ENCODE measurements around the gene DNER.

The DNER gene

GRCh38 chr2:229650059-229650458 lies 64.3 kb downstream of the DNER start:
- TF ChIP-seq, protein P1, sequence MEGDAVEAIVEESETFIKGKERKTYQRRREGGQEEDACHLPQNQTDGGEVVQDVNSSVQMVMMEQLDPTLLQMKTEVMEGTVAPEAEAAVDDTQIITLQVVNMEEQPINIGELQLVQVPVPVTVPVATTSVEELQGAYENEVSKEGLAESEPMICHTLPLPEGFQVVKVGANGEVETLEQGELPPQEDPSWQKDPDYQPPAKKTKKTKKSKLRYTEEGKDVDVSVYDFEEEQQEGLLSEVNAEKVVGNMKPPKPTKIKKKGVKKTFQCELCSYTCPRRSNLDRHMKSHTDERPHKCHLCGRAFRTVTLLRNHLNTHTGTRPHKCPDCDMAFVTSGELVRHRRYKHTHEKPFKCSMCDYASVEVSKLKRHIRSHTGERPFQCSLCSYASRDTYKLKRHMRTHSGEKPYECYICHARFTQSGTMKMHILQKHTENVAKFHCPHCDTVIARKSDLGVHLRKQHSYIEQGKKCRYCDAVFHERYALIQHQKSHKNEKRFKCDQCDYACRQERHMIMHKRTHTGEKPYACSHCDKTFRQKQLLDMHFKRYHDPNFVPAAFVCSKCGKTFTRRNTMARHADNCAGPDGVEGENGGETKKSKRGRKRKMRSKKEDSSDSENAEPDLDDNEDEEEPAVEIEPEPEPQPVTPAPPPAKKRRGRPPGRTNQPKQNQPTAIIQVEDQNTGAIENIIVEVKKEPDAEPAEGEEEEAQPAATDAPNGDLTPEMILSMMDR (conservative IDR thresholded peaks at IDR 0.05; ENCODE audit: low read depth): no peak
- CTCF ChIA-PET: interaction anchor here (0.6 kb wide), 1 partner anchor 9 kb away, joined by 3 read pairs; no protein-coding TSS in a partner anchor
- POLR2A ChIA-PET (ENCODE audit: low non-redundant PET): no interaction called here
- DNase-seq (ENCODE audit: low spot score): no peak
- H3K27ac ChIP-seq: no peak overlapping the region

GRCh38 chr2:229646186-229646723 lies 68.1 kb downstream of the DNER start:
- H3K27ac ChIP-seq: no peak overlapping the region
- ChIA-PET POLR2A (ENCODE audit: low non-redundant PET) (no interaction called here), CTCF (no interaction called here)
- TF ChIP-seq, protein P1 (conservative IDR thresholded peaks at IDR 0.05; ENCODE audit: low read depth): no peak
- no peak for DNase-seq (ENCODE audit: low spot score)

DNA sequence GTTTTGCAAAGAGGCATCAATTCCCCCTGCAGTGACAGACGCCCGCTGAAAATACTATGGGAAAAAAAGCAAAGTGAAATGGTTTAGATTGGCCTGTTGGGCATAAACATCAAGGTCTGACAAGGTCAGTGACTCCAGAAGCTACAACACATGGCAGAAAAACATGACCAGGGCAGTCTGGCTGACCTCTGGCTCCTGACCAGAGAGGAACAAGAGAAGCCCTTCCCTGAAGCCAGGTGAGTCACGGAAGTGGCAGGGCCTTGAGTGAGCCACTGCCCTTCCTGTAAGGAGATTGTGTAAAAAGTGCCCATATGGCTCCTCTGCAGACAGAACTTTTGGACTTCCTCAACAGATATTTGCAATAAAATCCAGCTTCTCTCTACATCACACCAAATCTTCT lies 72.0 kb downstream of the DNER start:
- H3K27ac ChIP-seq: no peak overlapping the region
- peak; percentile 25 for DNase-seq (ENCODE audit: low spot score)
- ChIA-PET POLR2A (ENCODE audit: low non-redundant PET) (no interaction called here), CTCF (no interaction called here)
- TF ChIP-seq, protein P1 (conservative IDR thresholded peaks at IDR 0.05; ENCODE audit: low read depth): no peak

DNA sequence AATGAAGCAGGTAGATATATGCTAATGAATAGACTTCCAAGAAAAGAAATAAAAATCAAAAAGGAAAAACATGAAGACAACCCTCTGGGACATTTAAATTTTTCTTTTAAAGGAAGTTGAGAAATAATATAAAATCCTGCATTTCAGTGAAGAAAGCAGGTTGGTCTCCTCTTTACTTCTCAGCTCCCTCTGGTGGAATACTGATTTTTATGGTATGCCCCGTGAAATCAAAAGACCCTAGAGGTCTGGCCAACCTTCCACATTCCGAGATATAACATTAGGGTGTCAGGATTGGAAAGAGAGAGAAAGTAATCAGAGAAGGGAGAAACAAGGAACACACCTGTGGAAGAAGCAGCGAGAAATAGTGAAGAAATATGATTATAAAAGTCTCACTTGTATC lies 72.7 kb downstream of the DNER start:
- CTCF ChIA-PET: no interaction called here
- POLR2A ChIA-PET (ENCODE audit: low non-redundant PET): no interaction called here
- DNase-seq (ENCODE audit: low spot score): no peak
- TF ChIP-seq, protein P1 (conservative IDR thresholded peaks at IDR 0.05; ENCODE audit: low read depth): no peak
- no peak overlapping the region for H3K27ac ChIP-seq

DNA sequence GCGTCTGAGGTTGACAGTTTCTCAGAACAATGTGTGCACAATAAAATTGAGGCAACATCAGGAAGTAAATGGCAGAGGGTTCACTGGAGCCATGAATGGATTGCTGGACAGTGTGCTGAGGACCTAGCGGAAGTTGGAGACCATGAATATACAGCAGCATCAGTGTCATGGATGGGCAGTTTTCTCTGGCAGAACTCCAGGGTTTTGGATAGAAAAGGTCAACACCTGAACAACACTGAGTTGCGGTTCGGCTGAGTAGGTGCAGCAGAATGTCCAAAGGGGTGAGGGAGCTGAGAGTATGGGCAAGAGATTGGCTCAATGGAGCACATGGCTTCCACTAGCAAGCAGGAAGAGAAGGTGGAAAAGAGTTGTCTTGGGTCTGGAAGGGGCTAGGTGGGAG lies 73.7 kb downstream of the DNER start:
- DNase-seq (ENCODE audit: low spot score): no peak
- ChIA-PET CTCF (interaction anchor here (0.6 kb wide), 2 partner anchors 9 to 69 kb away, joined by 3 read pairs; no protein-coding TSS in a partner anchor), POLR2A (ENCODE audit: low non-redundant PET) (no interaction called here)
- no peak overlapping the region for H3K27ac ChIP-seq
- TF ChIP-seq, protein P1 (conservative IDR thresholded peaks at IDR 0.05; ENCODE audit: low read depth): no peak

GRCh38 chr2:229636571-229636970 lies 77.8 kb downstream of the DNER start:
- POLR2A ChIA-PET (ENCODE audit: low non-redundant PET): no interaction called here
- CTCF ChIA-PET: no interaction called here
- no peak overlapping the region for H3K27ac ChIP-seq
- TF ChIP-seq, protein P1 (conservative IDR thresholded peaks at IDR 0.05; ENCODE audit: low read depth): no peak
- peak; percentile 20 for DNase-seq (ENCODE audit: low spot score)

GRCh38 chr2:229635371-229635680 lies 79.0 kb downstream of the DNER start:
- no peak overlapping the region for H3K27ac ChIP-seq
- POLR2A ChIA-PET (ENCODE audit: low non-redundant PET): no interaction called here
- no peak for DNase-seq (ENCODE audit: low spot score)
- TF ChIP-seq, protein P1 (conservative IDR thresholded peaks at IDR 0.05; ENCODE audit: low read depth): no peak
- CTCF ChIA-PET: interaction anchor here (0.7 kb wide), 1 partner anchor 539 kb away, joined by 3 read pairs; no protein-coding TSS in a partner anchor

Data from RWPE1 (cell line).